DOHH2 (cell line): ENCODE data around the gene DIS3L2.
A peak's percentile ranks its signal among the peaks of the same experiment; 100 is the strongest.

Source experiments
- H3F3A ChIP-seq: fragments of 200-600 bp; sonication (generic), shearing (Covaris generic); 2 replicates; pipeline ENCODE4 v1.6.0; 2016; ENCODE audit warnings: antibody characterized with exemption, mild to moderate bottlenecking; ENCODE audit not compliant: control insufficient read depth, insufficient read depth
- H3K27ac ChIP-seq: fragments of 200-600 bp; sonication (generic); 2 replicates; pipeline ENCODE4 v1.5.1; 2014; ENCODE audit warnings: low read depth, mild to moderate bottlenecking, low read length, moderate library complexity
- H3K27me3 ChIP-seq: fragments of 200-600 bp; sonication (generic); 2 replicates; pipeline ENCODE4 v1.6.1; 2014; ENCODE audit warnings: mild to moderate bottlenecking, low read length, mixed read lengths; ENCODE audit not compliant: control insufficient read depth
- H3K36me3 ChIP-seq: fragments of 200-600 bp; sonication (generic); 2 replicates; pipeline ENCODE4 v1.6.1; 2014; ENCODE audit warnings: mild to moderate bottlenecking, low read length, moderate library complexity, mixed read lengths; ENCODE audit not compliant: control insufficient read depth
- H3K4me1 ChIP-seq: fragments of 200-600 bp; sonication (generic); 2 replicates; pipeline ENCODE4 v1.6.1; 2014; ENCODE audit warnings: mild to moderate bottlenecking, low read length, mixed read lengths; ENCODE audit not compliant: control insufficient read depth
- H3K4me2 ChIP-seq: fragments of 200-600 bp; sonication (generic); 2 replicates; pipeline ENCODE4 v1.6.0; 2014; ENCODE audit warnings: mild to moderate bottlenecking, low read length, moderate library complexity
- H3K4me3 ChIP-seq: fragments of 200-600 bp; sonication (generic); 2 replicates; pipeline ENCODE4 v1.5.1; 2014; ENCODE audit warnings: mild to moderate bottlenecking, low read length, mixed read lengths
- H3K79me2 ChIP-seq: fragments of 200-600 bp; sonication (generic); 2 replicates; pipeline ENCODE4 v1.6.1; 2014; ENCODE audit warnings: mild to moderate bottlenecking, low read length, mixed read lengths; ENCODE audit not compliant: control insufficient read depth
- H3K9me2 ChIP-seq: fragments of 200-600 bp; sonication (generic); replicated peaks from 2 replicates; pipeline ENCODE4 v1.6.1; 2014; ENCODE audit warnings: mild to moderate bottlenecking, low read length, mixed read lengths; ENCODE audit not compliant: control insufficient read depth
- H3K9me3 ChIP-seq: fragments of 200-600 bp; sonication (generic); 2 replicates; pipeline ENCODE4 v1.6.1; 2014; ENCODE audit warnings: antibody characterized with exemption, low read length, mixed read lengths; ENCODE audit not compliant: control insufficient read depth, insufficient read depth
- H4K20me1 ChIP-seq: fragments of 200-600 bp; sonication (generic); 2 replicates; pipeline ENCODE4 v1.6.0; 2014; ENCODE audit warnings: low read depth, mild to moderate bottlenecking, antibody characterized with exemption, low read length, moderate library complexity; ENCODE audit not compliant: control insufficient read depth, insufficient read depth
- CTCF ChIP-seq: fragments of 200-600 bp; sonication (generic); IDR thresholded peaks from one replicate; pipeline ENCODE4 v1.5.1; 2014; ENCODE audit warnings: antibody characterized with exemption, mild to moderate bottlenecking, low read depth, low read length; ENCODE audit not compliant: poor library complexity, severe bottlenecking
- EZH2phosphoT487 ChIP-seq: fragments of 200-600 bp; sonication (generic); IDR thresholded peaks from 2 replicates; pipeline ENCODE4 v1.6.1; 2017; ENCODE audit warnings: borderline replicate concordance, mild to moderate bottlenecking, antibody characterized with exemption, low read length, moderate library complexity, mixed read lengths

The DIS3L2 gene

GRCh38 chr2:232216028-232216427, 254.5 kb downstream of the DIS3L2 start:
- H3K9me2 ChIP-seq, result no peaks in the 10 kb centered on the region
- no peaks in the 10 kb centered on the region for H3K9me3 ChIP-seq

GRCh38 chr2:232218778-232219495, 257.4 kb downstream of the DIS3L2 start:
- no peaks in the 10 kb centered on the region for H3K9me3 ChIP-seq
- peak overlapping the region; percentile 53 for H3K4me3 ChIP-seq

More at GRCh38 chr2:232216028-232216427, 254.5 kb downstream of the DIS3L2 start:
- Histone ChIP-seq H3K4me2 (no peak overlapping the region), H3K79me2 (no peaks in the 10 kb centered on the region), H3K27ac (no peak overlapping the region), H3F3A (no peaks in the 10 kb centered on the region), H3K4me1 (peaks cover 28% of the 10 kb centered on the region), H3K36me3 (no peaks in the 10 kb centered on the region; the same call in 1 of the 2 replicates), H3K4me3 (no peak overlapping the region), H4K20me1 (no peaks in the 10 kb centered on the region), H3K27me3 (no peaks in the 10 kb centered on the region)
- no peak for TF ChIP-seq CTCF

GRCh38 chr2:232219496-232219870, 258.0 kb downstream of the DIS3L2 start:
- TF ChIP-seq EZH2phosphoT487 (no peak), CTCF (no peak)
- Histone ChIP-seq H3K36me3 (no peaks in the 10 kb centered on the region; the same call in 1 of the 2 replicates), H3K9me2 (no peaks in the 10 kb centered on the region), H4K20me1 (no peaks in the 10 kb centered on the region), H3K4me2 (peak overlapping the region; percentile 74), H3F3A (no peaks in the 10 kb centered on the region), H3K4me3 (peak overlapping the region; percentile 53), H3K4me1 (peaks cover 15% of the 10 kb centered on the region), H3K27ac (peak overlapping the region; percentile 50), H3K27me3 (no peaks in the 10 kb centered on the region), H3K9me3 (no peaks in the 10 kb centered on the region), H3K79me2 (no peaks in the 10 kb centered on the region)

More at GRCh38 chr2:232218778-232219495, 257.4 kb downstream of the DIS3L2 start:
- H3K27me3 ChIP-seq, result no peaks in the 10 kb centered on the region
- H4K20me1 ChIP-seq, result no peaks in the 10 kb centered on the region
- H3F3A ChIP-seq, result no peaks in the 10 kb centered on the region
- peak overlapping the region; percentile 74 for H3K4me2 ChIP-seq
- TF ChIP-seq EZH2phosphoT487 (no peak), CTCF (no peak)
- H3K36me3 ChIP-seq, result no peaks in the 10 kb centered on the region; the same call in 1 of the 2 replicates
- H3K4me1 ChIP-seq, result peaks cover 15% of the 10 kb centered on the region
- H3K9me2 ChIP-seq, result no peaks in the 10 kb centered on the region
- peak overlapping the region; percentile 50 for H3K27ac ChIP-seq
- no peaks in the 10 kb centered on the region for H3K79me2 ChIP-seq
